Suprapubic skin (tissue), 4 donors: ENCODE measurements around the gene ATXN10. TPM values are rescaled to one million over a fixed set of nuclear protein-coding genes. Genes with fewer than 3 reads are reported as not detected.

Source experiments
- DNase-seq, 2 donors: peaks; one replicate each; pipeline ENCODE4 v3.0.0-alpha.2; 2019; ENCODE audit warnings: low spot score in 2 of 2
- H3K27ac ChIP-seq: fragments of 200-600 bp; sonication (generic); one replicate; pipeline ENCODE4 v1.5.1; 2019
- H3K27me3 ChIP-seq: fragments of 200-600 bp; sonication (generic); one replicate; pipeline ENCODE4 v1.5.1; 2019
- H3K36me3 ChIP-seq: fragments of 200-600 bp; sonication (generic); one replicate; pipeline ENCODE4 v1.5.1; 2019
- H3K4me1 ChIP-seq: fragments of 200-600 bp; sonication (generic); one replicate; pipeline ENCODE4 v1.5.1; 2019
- H3K4me3 ChIP-seq: fragments of 200-600 bp; sonication (generic); one replicate; pipeline ENCODE4 v1.5.1; 2019; ENCODE audit warnings: mild to moderate bottlenecking
- H3K9me3 ChIP-seq: fragments of 200-600 bp; sonication (generic); one replicate; pipeline ENCODE4 v1.5.1; 2019
- CTCF ChIP-seq, 2 donors: fragments of 200-600 bp in 1 of 2; fragments of 450-650 bp in 1 of 2; sonication (generic) in 1 of 2; IDR thresholded peaks; one replicate each; pipeline ENCODE4 v1.5.1; 2016 to 2019; ENCODE audit warnings: antibody characterized with exemption in 2 of 2, mild to moderate bottlenecking in 1 of 2, moderate library complexity in 1 of 2
- EP300 ChIP-seq: sonication (generic); formaldehyde crosslinking; IDR thresholded peaks from one replicate; pipeline ENCODE4 v1.6.1; 2017; ENCODE audit warnings: antibody characterized with exemption
- POLR2A ChIP-seq, 2 donors: fragments of 450-650 bp; IDR thresholded peaks; one replicate each; pipeline ENCODE4 v1.6.1; 2017; ENCODE audit warnings: antibody characterized with exemption in 2 of 2, mild to moderate bottlenecking in 2 of 2, moderate library complexity in 2 of 2
- POLR2AphosphoS5 ChIP-seq, 3 donors: sonication (generic); formaldehyde crosslinking; IDR thresholded peaks; one replicate each; pipeline ENCODE4 v1.6.1; 2017; ENCODE audit warnings: antibody characterized with exemption in 3 of 3
- WGBS: methylation state at CpG from one replicate; pipeline ENCODE4 v1.1.5; 2018; 5-methylcytosine and 5-hydroxymethylcytosine counted together
- total RNA-seq, 4 donors: library from RNA; depleted of rRNA; stranded (reverse); fragments of >200 nt; gene quantifications; one replicate each; pipeline ENCODE4 v1.1.0, GENCODE V29; 2016

Gene ATXN10
- total RNA-seq, 4 donors from 2014 or later = 63.2 to 79.0 (median 68.8) TPM

- no peak for DNase-seq
- Histone ChIP-seq H3K27ac (no peak overlapping the region), H3K4me1 (peaks cover 6% of the 10 kb centered on the region), H3K9me3 (no peaks in the 10 kb centered on the region), H3K36me3 (no peaks in the 10 kb centered on the region), H3K4me3 (no peak overlapping the region), H3K27me3 (peaks cover 48% of the 10 kb centered on the region)
- TF ChIP-seq EP300 (no peak), POLR2AphosphoS5 (IDR thresholded peaks at IDR 0.05) (no peak), CTCF (IDR thresholded peaks at IDR 0.05) (no peak), POLR2A (IDR thresholded peaks at IDR 0.05) (no peak)
- WGBS = 94% methylated on average over 20 of the region's 26 CpGs
These were observed 218.7 kb downstream of the ATXN10 start for GRCh38 chr22:45890351-45890635.

- 67% methylated on average over 37 of the region's 37 CpGs for WGBS
- peaks cover 43% of the 10 kb centered on the region for H3K27me3 ChIP-seq
- H3K27ac ChIP-seq = no peak overlapping the region
These were observed 219.4 kb downstream of the ATXN10 start for GRCh38 chr22:45891021-45891421.

GRCh38 chr22:45891471-45891995, 219.9 kb downstream of the ATXN10 start:
- H3K4me1 ChIP-seq = peaks cover 14% of the 10 kb centered on the region
- TF ChIP-seq POLR2AphosphoS5 (IDR thresholded peaks at IDR 0.05) = no peak
- WGBS = 49% methylated on average over 24 of the region's 25 CpGs
- no peak overlapping the region for H3K4me3 ChIP-seq
- DNase-seq = no peak
- H3K27me3 ChIP-seq = peaks cover 43% of the 10 kb centered on the region
- no peaks in the 10 kb centered on the region for H3K9me3 ChIP-seq
- H3K36me3 ChIP-seq = no peaks in the 10 kb centered on the region
- H3K27ac ChIP-seq = no peak overlapping the region

More at GRCh38 chr22:45891021-45891421, 219.4 kb downstream of the ATXN10 start:
- Histone ChIP-seq H3K4me3 (no peak overlapping the region), H3K9me3 (no peaks in the 10 kb centered on the region), H3K4me1 (peaks cover 9% of the 10 kb centered on the region), H3K36me3 (no peaks in the 10 kb centered on the region)
- no peak for DNase-seq
- TF ChIP-seq POLR2A (IDR thresholded peaks at IDR 0.05) = no peak
- no peak for TF ChIP-seq CTCF (IDR thresholded peaks at IDR 0.05)
- no peak for TF ChIP-seq EP300
- TF ChIP-seq POLR2AphosphoS5 (IDR thresholded peaks at IDR 0.05) = no peak

DNA sequence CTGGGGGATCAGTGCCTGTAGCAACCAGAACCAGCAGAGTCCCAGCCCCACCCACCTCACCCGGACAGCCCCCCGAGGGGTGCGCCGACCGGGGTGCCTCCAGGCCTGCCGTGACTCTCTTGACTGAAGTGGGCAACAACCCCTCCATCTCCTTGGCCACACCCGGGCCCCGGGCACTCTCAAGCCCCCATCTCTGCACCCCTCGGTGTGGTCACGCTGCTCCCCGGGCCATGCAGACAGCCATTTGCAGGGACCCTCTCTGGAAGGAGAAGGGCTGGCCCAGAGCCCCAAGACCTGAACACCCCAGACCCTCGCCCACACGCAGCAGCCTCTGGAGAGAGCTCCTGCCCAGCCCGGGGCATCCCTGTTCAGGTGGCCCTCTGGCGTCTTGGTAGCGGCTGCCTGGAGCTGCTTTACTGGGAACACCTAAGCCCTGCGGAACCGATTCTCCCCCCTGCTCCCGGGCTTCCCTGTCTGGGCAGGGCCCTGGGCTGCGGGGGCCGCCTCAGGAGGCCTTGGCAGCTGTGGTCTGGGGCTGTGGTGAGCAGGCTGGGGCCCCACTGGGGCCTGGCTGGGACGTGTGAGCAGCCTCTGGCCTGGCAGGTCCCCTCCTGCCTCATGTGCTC, 220.5 kb downstream of the ATXN10 start:
- H3K4me1 ChIP-seq = peaks cover 20% of the 10 kb centered on the region
- no peak overlapping the region for H3K4me3 ChIP-seq
- no CpG with 5 or more reads among the region's 22 CpGs for WGBS
- H3K36me3 ChIP-seq = no peaks in the 10 kb centered on the region
- no peaks in the 10 kb centered on the region for H3K9me3 ChIP-seq
- TF ChIP-seq EP300 = no peak
- peaks cover 43% of the 10 kb centered on the region for H3K27me3 ChIP-seq
- DNase-seq = no peak
- no peak overlapping the region for H3K27ac ChIP-seq

GRCh38 chr22:45892681-45893461, 221.2 kb downstream of the ATXN10 start:
- whole genome bisulfite sequencing = no CpG with 5 or more reads among the region's 16 CpGs
- DNase-seq = no peak

More at GRCh38 chr22:45892681-45893461, 221.2 kb downstream of the ATXN10 start:
- no peaks in the 10 kb centered on the region for H3K36me3 ChIP-seq
- peaks cover 16% of the 10 kb centered on the region for H3K4me1 ChIP-seq
- no peak overlapping the region for H3K27ac ChIP-seq
- peaks cover 43% of the 10 kb centered on the region for H3K27me3 ChIP-seq
- TF ChIP-seq CTCF (IDR thresholded peaks at IDR 0.05) = no peak
- no peak for TF ChIP-seq POLR2AphosphoS5 (IDR thresholded peaks at IDR 0.05)
- H3K4me3 ChIP-seq = no peak overlapping the region
- no peaks in the 10 kb centered on the region for H3K9me3 ChIP-seq
